KOPT-K1 (cell line): ENCODE measurements around the gene SYNGR1.

Source experiments
- H3K27ac ChIP-seq: fragments of 200-600 bp; sonication (generic); 2 replicates; pipeline ENCODE4 v1.5.1; 2016; ENCODE audit warnings: antibody characterized with exemption, mild to moderate bottlenecking, low read depth, low read length; ENCODE audit not compliant: poor library complexity, severe bottlenecking
- H3K36me3 ChIP-seq: fragments of 200-600 bp; sonication (generic); 2 replicates; pipeline ENCODE4 v1.5.1; 2017; ENCODE audit warnings: antibody characterized with exemption, mild to moderate bottlenecking, low read length, moderate library complexity; ENCODE audit not compliant: insufficient read depth
- H3K9me3 ChIP-seq: fragments of 200-600 bp; sonication (generic); 2 replicates; pipeline ENCODE4 v1.5.1; 2017; ENCODE audit warnings: antibody characterized with exemption, low read length, mild to moderate bottlenecking; ENCODE audit not compliant: insufficient read depth, poor library complexity, severe bottlenecking

SYNGR1 gene, protein sequence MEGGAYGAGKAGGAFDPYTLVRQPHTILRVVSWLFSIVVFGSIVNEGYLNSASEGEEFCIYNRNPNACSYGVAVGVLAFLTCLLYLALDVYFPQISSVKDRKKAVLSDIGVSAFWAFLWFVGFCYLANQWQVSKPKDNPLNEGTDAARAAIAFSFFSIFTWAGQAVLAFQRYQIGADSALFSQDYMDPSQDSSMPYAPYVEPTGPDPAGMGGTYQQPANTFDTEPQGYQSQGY

DNA sequence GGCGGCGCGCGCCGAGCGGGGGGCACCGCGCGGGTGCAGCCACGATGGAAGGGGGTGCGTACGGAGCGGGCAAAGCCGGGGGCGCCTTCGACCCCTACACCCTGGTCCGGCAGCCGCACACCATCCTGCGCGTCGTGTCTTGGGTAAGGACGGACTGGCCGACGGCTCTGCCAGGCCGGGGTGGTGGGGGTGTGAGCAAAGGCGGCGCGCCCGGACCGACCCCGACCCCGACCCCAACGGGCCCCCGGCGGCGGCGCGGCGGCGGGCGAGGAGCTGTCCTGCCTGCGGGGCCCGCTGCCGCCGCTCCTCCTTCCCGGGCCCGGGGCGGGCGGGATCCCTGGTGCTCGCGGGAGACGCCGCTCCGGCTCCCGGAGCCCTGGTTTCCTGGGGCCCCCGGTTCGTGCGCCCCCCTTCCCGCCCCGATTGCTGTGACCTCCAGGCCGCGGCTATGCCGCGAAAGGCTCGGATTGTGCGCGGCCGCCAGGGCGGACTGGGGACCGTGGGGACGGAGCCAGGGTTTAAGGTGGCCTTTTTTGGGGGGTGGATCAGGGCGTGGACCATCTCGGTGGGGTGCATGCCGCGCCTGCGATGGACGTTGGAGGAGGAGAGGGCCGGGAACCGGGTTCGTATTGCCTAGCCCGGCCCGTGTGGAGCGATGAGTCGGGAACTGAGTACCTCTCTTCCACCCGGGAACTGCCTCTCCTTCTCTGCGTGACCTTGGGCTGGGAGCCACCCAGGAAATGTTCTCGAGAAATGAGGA lies at the start of gene SYNGR1:
SYNGR1 (plus strand) TSS at position 25 of the 760 bp plus-strand sequence; CDS start at position 45, 20 bp downstream.
- Histone ChIP-seq H3K36me3 (no peaks in the 10 kb centered on the region), H3K27ac (no peak within 1 kb of the TSS), H3K9me3 (no peaks in the 10 kb centered on the region)

GRCh38 chr22:39300186-39300830 lies 49.5 kb upstream of the SYNGR1 start:
- Histone ChIP-seq H3K36me3 (no peaks in the 10 kb centered on the region), H3K27ac (no peak overlapping the region), H3K9me3 (no peaks in the 10 kb centered on the region)

DNA sequence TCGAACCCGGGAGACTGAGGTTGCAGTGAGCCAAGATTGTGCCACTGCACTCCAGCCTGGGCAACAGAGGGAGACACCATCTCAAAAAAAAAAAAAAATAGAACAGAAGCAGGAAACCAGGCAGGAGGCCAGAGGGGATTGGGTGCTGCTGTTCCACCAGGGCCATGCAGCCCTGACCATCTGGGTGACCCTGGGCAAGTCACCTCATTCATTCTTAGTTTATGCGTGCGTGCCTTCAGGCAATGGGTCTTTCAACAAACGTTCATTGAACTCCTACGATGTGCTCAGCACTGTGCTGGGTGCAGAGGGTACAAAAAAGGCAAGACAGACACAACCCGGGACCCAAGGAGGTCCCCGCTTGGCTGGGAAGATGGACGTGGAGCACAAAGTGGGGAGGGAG lies 48.7 kb upstream of the SYNGR1 start:
- H3K27ac ChIP-seq: no peak overlapping the region

GRCh38 chr22:39301926-39302325 lies 47.9 kb upstream of the SYNGR1 start:
- Histone ChIP-seq H3K36me3 (no peaks in the 10 kb centered on the region), H3K9me3 (no peaks in the 10 kb centered on the region), H3K27ac (no peak overlapping the region)

More for the DNA sequence above, 48.7 kb upstream of the SYNGR1 start:
- H3K9me3 ChIP-seq: no peaks in the 10 kb centered on the region
- no peaks in the 10 kb centered on the region for H3K36me3 ChIP-seq

DNA sequence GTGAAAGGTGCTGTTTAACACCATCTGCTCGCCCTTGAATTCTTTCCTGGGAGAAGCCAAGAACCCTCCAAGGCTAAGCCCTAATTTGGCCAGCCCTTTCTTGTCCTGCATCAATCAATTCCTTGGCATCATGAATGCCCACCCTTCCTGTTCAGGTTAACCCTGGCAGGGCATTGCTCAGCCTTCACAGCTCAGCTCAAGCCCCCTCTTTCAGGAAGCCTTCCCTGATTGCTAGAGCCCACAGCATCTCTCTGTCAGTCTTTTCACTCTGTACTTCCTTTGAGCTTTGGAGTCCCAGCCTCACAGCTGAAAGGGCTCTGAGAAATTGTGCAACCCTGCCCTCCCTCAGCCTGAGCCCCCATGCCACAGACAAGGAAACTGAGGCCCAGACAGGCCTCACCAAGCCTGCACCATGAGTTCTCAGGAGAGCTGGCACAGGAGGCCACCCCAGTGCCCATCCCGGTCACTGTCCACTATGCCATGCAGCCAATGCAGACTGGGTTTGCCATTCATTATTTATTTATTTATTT lies 47.3 kb upstream of the SYNGR1 start:
- H3K9me3 ChIP-seq: no peaks in the 10 kb centered on the region
- no peaks in the 10 kb centered on the region for H3K36me3 ChIP-seq
- H3K27ac ChIP-seq: no peak overlapping the region

- Histone ChIP-seq H3K27ac (no peak overlapping the region), H3K36me3 (no peaks in the 10 kb centered on the region), H3K9me3 (no peaks in the 10 kb centered on the region)
Measured at GRCh38 chr22:39303358-39303757, 46.4 kb upstream of the SYNGR1 start.

DNA sequence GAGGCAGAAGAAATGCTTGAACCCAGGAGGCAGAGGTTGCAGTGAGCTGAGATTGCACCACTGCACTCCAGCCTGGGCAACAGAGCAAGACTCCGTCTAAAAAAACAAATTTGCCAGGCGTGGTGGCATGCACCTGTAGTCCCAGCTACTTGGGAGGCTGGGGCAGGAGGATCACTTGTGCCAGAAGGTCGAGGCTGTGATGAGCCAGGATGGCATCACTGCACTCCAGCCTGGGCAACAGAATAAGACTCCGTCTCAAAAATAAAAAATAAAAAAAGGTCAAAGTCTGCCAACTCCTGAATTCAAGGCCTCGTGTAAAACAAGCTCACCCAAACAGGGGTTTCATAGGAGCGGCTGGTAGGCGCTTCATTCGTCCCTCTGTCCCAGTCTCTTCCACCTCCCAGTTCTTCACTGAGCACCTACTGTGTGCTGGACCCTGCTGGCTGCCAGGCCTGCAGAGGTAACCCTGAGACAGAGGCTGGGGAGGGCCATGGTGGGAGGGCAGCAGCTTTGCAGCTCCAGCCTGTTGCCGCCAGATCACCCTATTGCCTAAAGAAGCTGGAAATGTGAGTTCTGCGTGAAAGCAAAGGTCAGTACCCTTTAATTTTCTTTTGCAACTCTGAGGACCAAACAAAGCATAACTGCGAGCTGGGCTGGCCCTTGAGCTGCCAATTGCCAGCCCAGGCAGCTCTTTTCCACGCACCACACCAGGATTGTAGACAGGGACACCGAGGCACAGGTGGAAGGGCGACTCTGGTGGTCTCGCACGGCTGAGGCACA lies 45.7 kb upstream of the SYNGR1 start:
- H3K36me3 ChIP-seq: no peaks in the 10 kb centered on the region
- no peak overlapping the region for H3K27ac ChIP-seq
- H3K9me3 ChIP-seq: no peaks in the 10 kb centered on the region

- Histone ChIP-seq H3K36me3 (peaks cover 14% of the 10 kb centered on the region), H3K27ac (no peak overlapping the region), H3K9me3 (no peaks in the 10 kb centered on the region)
Measured at GRCh38 chr22:39306456-39307361, 43.1 kb upstream of the SYNGR1 start.

DNA sequence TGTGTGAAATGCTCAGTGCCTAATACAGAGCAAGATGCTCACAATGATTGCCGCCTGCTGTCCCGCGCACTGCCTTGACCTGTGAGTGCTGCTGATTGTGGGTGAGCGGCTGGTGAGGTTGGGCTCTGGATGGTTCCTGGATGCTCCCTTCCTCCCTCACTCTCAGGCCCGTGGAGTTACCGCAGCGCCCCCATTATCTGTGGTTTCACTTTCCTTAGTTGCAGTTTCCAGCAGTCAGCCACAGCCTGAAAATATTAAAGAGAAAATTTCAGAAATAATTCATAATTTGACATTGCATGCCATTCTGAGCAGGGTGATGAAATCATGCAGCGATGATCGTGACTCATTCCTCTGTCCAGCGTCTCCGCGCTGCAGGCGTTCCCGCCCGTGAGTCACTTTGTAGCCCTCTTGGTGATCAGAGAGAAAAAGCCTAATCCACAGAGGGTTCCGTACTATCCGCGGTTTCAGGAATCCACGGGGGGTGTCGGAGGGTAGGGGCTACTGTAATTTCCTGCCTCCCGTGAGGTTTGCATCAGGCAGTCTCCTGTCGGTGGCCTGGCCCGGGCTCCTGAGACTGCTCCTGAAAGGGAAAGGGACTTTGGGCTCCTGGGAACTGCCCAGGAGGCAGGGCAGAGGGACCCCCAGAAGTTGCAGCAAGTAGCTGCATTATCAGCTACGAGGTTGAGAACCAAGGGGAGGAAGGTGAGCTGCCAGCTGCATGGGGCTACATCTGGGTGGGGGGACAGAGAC lies 41.0 kb upstream of the SYNGR1 start:
- H3K27ac ChIP-seq: no peak overlapping the region
- peaks cover 35% of the 10 kb centered on the region for H3K36me3 ChIP-seq
- H3K9me3 ChIP-seq: no peaks in the 10 kb centered on the region

DNA sequence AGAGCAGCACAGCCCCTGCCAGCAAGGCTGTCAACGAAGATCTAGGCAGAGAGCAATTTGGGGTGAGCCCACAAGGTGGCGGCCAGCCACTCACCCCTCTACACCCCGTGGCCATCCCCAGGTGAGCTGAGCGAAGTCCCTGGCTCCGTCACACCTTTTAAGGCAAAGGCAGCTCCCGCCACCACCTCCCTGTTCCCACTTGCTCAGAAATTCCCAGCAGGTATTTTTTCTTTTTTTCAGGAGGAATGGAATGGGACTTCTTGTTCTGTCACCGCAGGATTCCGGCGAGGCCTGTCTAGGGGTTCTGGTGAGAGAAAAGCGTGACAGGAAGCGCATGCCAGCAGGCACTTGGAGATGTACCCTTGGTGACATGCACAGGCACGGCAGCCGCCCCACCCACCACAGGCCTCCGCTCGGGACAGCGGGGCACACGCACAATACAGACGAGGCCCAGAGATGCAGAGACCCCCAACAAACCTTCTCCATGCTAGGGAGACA lies 40.4 kb upstream of the SYNGR1 start:
- Histone ChIP-seq H3K36me3 (peaks cover 41% of the 10 kb centered on the region), H3K27ac (no peak overlapping the region), H3K9me3 (no peaks in the 10 kb centered on the region)

GRCh38 chr22:39309881-39310714 lies 39.7 kb upstream of the SYNGR1 start:
- no peak overlapping the region for H3K27ac ChIP-seq
- H3K9me3 ChIP-seq: no peaks in the 10 kb centered on the region
- H3K36me3 ChIP-seq: peaks cover 48% of the 10 kb centered on the region

DNA sequence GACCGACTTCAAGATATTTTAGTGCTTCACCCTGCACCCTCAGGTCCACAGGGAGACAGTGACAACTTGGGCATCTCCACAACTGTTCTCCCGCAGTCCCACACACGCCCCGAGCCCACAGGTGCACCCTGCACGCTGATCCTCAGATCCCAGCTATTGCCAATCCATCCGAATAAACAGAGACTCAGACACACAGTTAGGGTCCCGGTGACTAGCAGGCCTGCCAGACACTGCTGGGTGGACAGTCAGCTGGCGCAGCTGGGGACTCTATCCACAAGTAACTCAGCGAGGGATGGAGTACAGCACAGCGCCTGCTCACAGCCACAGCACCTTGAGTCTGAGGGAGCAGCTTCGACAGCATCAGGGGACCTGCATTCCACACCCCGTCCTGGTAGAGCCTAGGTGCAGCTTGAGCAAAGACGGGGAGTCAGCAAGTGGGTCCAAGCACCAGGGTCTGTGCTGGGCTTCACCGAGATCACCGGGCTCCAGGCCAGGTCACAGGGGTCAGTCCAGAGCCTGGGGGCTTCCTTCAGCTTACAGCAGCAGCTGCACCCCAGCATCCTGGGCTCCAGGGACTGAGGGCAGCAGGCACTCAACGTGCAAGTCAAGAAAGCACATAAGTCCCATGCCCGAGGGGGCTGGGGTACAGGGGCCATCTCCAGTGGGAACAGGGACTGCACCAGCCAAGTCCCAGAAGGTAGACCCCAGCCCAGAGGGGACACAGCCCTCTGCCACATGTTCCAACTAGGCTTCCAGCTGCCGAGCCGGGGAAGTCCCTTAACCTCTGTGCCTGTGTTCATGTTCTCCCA lies 38.0 kb upstream of the SYNGR1 start:
- peaks cover 65% of the 10 kb centered on the region for H3K36me3 ChIP-seq
- no peaks in the 10 kb centered on the region for H3K9me3 ChIP-seq
- no peak overlapping the region for H3K27ac ChIP-seq
